Coronary artery (tissue), 2 donors: ENCODE data around the gene MNX1.

Experiments used
- DNase-seq: peaks from one replicate; pipeline ENCODE4 v3.0.0-alpha.2; 2017; ENCODE audit warnings: low spot score
- H3K27ac ChIP-seq, 2 donors: fragments of 200-600 bp; sonication (generic); one replicate each; pipeline ENCODE4 v1.5.1; 2016 to 2019
- H3K4me3 ChIP-seq: fragments of 200-600 bp; sonication (generic); 2 replicates; pipeline ENCODE4 v1.5.1; 2016; ENCODE audit warnings: mild to moderate bottlenecking, moderate library complexity
- TF ChIP-seq, protein P1 (sequence below): fragments of 200-600 bp; sonication (generic); IDR thresholded peaks from one replicate; pipeline ENCODE4 v1.5.1; 2019; ENCODE audit warnings: antibody characterized with exemption

The MNX1 gene

DNA sequence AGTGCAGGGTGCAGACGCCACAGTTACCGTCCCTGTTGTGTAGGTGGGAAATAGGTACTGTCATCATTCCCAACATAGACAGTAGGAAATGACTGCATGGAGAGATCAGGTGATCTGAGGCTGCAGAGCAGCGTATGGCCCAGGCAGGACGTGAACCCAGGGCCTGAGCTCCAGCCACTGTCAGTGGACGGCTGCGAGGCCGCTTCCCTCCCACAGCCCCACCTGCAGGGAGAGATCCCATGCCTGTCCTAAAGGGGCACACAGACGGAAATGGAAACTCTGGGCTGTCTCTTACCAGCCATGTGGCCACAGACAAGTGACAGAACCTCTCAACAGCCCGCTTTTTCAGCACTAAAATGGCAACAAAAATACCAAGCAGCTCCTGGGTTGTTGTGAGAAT, 44.5 kb upstream of the MNX1 start:
- no peak overlapping the region for H3K27ac ChIP-seq
- H3K4me3 ChIP-seq = no peak overlapping the region
- no peak for DNase-seq
- TF ChIP-seq, protein P1, sequence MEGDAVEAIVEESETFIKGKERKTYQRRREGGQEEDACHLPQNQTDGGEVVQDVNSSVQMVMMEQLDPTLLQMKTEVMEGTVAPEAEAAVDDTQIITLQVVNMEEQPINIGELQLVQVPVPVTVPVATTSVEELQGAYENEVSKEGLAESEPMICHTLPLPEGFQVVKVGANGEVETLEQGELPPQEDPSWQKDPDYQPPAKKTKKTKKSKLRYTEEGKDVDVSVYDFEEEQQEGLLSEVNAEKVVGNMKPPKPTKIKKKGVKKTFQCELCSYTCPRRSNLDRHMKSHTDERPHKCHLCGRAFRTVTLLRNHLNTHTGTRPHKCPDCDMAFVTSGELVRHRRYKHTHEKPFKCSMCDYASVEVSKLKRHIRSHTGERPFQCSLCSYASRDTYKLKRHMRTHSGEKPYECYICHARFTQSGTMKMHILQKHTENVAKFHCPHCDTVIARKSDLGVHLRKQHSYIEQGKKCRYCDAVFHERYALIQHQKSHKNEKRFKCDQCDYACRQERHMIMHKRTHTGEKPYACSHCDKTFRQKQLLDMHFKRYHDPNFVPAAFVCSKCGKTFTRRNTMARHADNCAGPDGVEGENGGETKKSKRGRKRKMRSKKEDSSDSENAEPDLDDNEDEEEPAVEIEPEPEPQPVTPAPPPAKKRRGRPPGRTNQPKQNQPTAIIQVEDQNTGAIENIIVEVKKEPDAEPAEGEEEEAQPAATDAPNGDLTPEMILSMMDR = no peak

DNA sequence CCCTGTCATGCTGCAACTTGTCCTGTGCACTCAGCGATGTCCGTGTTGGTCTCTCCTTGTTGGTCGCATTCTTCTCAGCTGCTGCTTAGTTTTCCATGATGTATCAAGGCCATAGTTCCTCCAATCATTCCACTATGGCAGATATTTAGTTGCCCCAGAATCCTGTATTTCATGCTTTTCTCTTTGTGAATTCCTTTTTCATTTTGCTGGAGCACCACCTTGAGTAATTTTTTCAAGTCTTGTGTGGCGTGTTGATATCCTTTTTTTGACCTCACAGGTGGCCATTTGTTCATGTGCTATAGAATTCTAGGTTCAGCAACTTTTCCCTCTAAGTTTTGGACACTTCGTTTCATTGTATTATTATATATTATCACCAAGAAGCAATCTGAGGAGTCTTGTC, 42.7 kb upstream of the MNX1 start:
- Histone ChIP-seq H3K27ac (no peak overlapping the region), H3K4me3 (no peak overlapping the region)
- TF ChIP-seq, protein P1 = no peak
- no peak for DNase-seq

DNA sequence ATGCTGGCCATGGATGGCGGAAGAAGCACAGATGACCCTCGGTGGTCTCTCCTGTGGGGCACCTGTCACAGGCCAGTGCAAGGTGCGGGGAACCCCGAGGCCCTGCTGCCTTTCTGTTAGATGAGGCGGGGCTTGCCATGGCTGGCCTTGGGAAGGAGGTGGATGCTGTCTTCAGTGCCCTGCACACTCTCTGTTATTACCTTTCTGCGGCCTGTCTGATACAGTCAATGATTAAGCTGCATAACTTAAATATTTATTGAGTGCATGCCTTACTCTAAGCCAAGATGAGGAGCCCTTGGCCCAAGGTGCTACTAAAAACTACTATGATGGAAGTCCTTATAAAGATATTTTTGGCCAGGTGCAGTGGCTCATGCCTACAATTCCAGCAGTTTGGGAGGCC, 36.7 kb upstream of the MNX1 start:
- DNase-seq = no peak
- H3K4me3 ChIP-seq = no peak overlapping the region
- no peak overlapping the region for H3K27ac ChIP-seq
- TF ChIP-seq, protein P1 = no peak

DNA sequence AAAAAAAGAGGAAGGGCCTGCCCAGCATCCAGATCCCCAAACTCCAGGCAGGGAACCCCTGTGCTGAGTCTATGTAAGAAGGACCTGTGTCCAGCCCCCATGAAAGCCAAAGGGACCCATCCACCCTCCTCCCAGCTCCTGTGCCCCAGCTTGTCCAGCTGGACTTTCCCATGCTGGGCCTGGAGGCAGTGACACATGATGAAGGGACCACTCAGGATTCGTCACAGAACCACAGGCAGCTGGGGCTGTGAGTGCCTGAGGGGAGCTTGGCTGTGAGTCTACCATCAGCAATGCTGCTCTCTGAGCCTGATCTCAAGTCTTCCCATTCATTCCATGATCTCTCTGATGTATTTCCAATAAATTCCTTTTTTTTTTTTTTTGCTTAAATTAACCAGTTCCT, 36.2 kb upstream of the MNX1 start:
- no peak for DNase-seq
- TF ChIP-seq, protein P1 = no peak
- no peak overlapping the region for H3K27ac ChIP-seq
- no peak overlapping the region for H3K4me3 ChIP-seq

DNA sequence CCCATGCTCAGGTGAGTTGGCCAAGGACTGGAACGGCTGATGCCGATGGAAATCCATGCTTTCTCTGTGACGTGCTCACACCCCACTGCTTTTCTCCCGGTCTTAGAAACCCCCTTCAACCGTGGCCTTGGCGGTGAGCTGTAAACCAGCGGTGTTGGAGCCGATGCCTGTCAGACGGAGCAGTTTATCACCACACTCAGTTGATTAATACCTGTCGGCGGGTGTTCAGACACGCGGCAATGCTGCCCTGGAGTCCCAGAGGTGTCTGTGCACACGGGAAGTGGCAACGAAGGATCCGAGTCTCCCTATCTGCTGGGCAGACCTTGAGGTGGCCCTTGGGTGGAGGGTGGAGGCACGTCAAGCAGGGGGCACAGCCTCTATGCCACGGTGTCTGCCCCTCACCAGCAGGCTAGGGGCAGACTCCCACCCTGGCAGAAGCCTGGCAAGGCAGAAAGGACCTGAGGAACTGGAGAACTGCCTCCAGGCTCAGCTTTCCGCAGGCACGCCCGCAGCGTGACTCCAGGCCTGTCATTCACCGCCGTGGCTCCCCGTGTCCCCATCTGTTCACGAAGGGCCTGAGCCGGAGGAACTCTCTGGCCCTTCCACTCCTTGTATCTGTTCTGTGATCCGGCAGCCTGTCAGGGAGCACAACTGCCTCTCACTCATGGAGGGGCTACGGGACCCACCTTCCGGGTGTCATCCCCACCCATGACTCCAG, 34.6 kb upstream of the MNX1 start:
- Histone ChIP-seq H3K4me3 (no peak overlapping the region), H3K27ac (no peak overlapping the region)
- TF ChIP-seq, protein P1 = no peak
- no peak for DNase-seq

DNA sequence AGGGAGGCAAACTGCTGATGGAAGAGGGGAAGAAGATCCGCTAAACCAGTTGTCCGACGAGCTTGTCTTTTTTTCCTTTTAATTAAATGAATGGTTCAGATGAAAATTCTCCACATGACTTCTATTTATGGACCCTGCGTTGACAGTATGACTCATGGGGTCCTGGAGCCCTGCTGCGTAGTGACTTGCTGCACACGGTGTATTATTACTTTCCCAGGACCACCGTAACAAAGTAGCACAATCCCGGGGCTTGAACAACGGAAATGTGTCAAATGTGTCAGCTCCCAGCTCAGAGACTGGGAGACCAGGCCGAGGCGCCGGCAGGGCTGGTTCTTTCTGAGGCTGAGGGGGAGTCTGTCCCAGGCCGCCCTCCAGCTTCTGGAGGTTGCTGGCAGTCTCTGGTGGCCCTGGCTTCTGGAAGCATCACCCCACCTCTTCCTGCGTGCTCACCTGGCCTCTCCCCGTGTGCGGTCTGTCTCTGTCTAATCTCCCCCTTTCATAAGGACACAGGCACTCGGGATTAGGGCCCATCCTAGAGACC, 33.8 kb upstream of the MNX1 start:
- Histone ChIP-seq H3K4me3 (no peak overlapping the region), H3K27ac (no peak overlapping the region)
- TF ChIP-seq, protein P1 = no peak
- no peak for DNase-seq

DNA sequence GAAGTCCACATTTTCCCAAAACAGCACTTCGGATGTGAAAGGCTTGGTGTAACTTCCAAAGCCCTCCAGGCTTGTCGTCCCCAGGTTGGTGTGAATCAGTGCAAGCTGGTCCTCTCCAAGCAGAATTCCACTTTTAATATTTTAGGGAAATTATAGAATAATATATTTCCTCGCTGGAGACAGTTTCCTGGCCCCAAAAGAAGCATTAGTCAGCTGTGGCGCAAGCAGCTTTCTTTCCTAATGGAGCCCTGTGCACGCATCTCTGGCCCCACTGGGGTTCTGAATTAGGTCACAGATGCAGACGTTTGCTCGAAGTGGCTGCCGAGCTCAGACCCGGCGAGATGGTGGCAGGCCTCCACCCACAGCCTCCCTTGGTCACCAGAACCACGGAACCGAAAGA, 33.3 kb upstream of the MNX1 start:
- TF ChIP-seq, protein P1 = no peak
- H3K4me3 ChIP-seq = no peak overlapping the region
- DNase-seq = no peak
- H3K27ac ChIP-seq = no peak overlapping the region
